Measurements from ENCODE around the gene NFIB.

DNA sequence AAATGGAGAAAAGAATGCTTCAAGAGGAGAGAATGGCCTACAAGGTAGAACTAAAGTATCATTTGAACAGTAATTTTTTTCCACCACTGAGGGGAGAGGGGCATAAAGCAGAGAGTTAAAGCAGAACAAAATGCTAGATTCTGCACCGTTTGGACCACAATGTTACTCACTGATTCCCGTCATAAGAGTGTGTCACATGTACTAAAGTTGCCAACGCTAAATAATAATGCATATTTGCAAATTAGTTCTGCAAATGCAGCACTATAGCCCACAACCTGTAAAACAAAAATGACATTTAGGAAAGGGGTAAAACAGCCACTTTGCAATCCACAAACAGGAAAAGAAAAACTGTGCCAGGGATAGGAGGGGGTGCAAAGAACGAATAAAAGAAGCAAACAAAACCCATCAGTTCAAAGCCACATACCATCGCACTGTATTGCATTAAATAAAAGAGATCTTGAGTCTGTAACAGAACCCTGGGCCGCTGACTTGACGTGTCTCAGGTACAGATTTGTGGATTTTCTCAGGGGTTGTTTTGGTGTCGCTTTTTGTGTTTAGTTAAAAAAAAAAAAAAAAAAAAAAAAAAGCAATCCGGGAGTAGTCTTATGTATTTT, 7.7 kb upstream of the NFIB start:
- TF ChIP-seq, protein P1, sequence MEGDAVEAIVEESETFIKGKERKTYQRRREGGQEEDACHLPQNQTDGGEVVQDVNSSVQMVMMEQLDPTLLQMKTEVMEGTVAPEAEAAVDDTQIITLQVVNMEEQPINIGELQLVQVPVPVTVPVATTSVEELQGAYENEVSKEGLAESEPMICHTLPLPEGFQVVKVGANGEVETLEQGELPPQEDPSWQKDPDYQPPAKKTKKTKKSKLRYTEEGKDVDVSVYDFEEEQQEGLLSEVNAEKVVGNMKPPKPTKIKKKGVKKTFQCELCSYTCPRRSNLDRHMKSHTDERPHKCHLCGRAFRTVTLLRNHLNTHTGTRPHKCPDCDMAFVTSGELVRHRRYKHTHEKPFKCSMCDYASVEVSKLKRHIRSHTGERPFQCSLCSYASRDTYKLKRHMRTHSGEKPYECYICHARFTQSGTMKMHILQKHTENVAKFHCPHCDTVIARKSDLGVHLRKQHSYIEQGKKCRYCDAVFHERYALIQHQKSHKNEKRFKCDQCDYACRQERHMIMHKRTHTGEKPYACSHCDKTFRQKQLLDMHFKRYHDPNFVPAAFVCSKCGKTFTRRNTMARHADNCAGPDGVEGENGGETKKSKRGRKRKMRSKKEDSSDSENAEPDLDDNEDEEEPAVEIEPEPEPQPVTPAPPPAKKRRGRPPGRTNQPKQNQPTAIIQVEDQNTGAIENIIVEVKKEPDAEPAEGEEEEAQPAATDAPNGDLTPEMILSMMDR (IDR thresholded peaks at IDR 0.05) = no peak
- no peak for TF ChIP-seq POLR2AphosphoS5 (IDR thresholded peaks at IDR 0.05)
- TF ChIP-seq POLR2A (IDR thresholded peaks at IDR 0.05) = no peak

All from stomach (tissue), 4 donors.